HEK293T (cell line): Measurements from ENCODE around the gene FEM1B.

Experiments used
- BHLHE40 ChIP-seq: fragments of 450-650 bp; IDR thresholded peaks from 2 replicates; pipeline ENCODE4 v1.6.1; 2016; ENCODE audit warnings: mild to moderate bottlenecking, moderate library complexity, borderline replicate concordance
- ELF4 ChIP-seq: fragments of 450-650 bp; IDR thresholded peaks from 2 replicates; pipeline ENCODE4 v1.6.1; 2017; ENCODE audit warnings: antibody characterized with exemption

DNA sequence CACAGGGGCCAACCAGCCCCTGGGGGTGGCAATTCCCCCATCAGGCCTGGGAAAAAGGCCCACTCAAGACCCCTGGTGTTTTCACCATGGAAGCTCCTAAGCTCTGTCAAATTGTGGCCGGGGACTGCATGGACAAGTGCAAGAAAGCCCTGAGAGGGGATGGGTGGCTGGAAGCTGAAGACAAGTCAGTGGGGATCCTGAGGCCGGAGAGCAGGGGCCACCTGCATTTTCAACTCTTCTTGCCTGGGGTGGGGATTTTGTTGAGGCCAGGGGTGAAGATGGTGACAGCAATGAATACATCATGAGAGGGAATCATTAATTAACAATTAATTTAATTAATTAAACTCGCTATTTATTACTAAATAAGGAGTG is 33.9 kb downstream of the FEM1B start:
- TF ChIP-seq ELF4, result no peak
- TF ChIP-seq BHLHE40, result no peak
